ENCODE measurements around the gene FADS1.
A peak's percentile ranks its signal among the peaks of the same experiment; 100 is the strongest.

The FADS1 gene

GRCh38 chr11:61816736-61817455 lies at the start of gene FADS1:
FADS1 (minus strand) TSS chr11:61817003; CDS start chr11:61816929, 74 bp downstream.
- DNase-seq, result peak; percentile 95

- no peak for DNase-seq
Observed at GRCh38 chr11:61866231-61866957, 49.6 kb upstream of the FADS1 start.

- DNase-seq, result no peak
Observed at GRCh38 chr11:61864814-61865775, 48.3 kb upstream of the FADS1 start.

- DNase-seq, result no peak
Observed at GRCh38 chr11:61863548-61864081, 46.8 kb upstream of the FADS1 start.

- DNase-seq, result no peak
Observed at GRCh38 chr11:61862714-61863547, 46.1 kb upstream of the FADS1 start.

GRCh38 chr11:61861634-61862033 lies 44.8 kb upstream of the FADS1 start:
- no peak for DNase-seq

- no peak for DNase-seq
Observed at GRCh38 chr11:61860054-61860903, 43.5 kb upstream of the FADS1 start.

GRCh38 chr11:61855939-61856680 lies 39.3 kb upstream of the FADS1 start:
- peak; percentile 31 for DNase-seq

GRCh38 chr11:61854966-61855714 lies 38.3 kb upstream of the FADS1 start:
- no peak for DNase-seq

- DNase-seq, result no peak
Observed at GRCh38 chr11:61854206-61854895, 37.5 kb upstream of the FADS1 start.

- DNase-seq, result no peak
Observed at GRCh38 chr11:61853698-61854169, 36.9 kb upstream of the FADS1 start.

GRCh38 chr11:61851900-61852295 lies 35.1 kb upstream of the FADS1 start:
- no peak for DNase-seq

GRCh38 chr11:61851113-61851899 lies 34.5 kb upstream of the FADS1 start:
- no peak for DNase-seq

- DNase-seq, result no peak
Observed at GRCh38 chr11:61850687-61851086, 33.9 kb upstream of the FADS1 start.

- DNase-seq, result no peak
Observed at GRCh38 chr11:61848631-61849030, 31.8 kb upstream of the FADS1 start.

- DNase-seq, result no peak
Observed at GRCh38 chr11:61847914-61848581, 31.2 kb upstream of the FADS1 start.

GRCh38 chr11:61846362-61847020 lies 29.7 kb upstream of the FADS1 start:
- no peak for DNase-seq
